GM12872 (cell line): ENCODE measurements around the gene PLD4.

Experiments used
- TF ChIP-seq, protein P1 (sequence below): IDR thresholded peaks from 3 replicates; pipeline ENCODE4 v1.5.1; 2011; ENCODE audit warnings: low read depth, mild to moderate bottlenecking, low read length, moderate library complexity; ENCODE audit not compliant: insufficient read depth

The PLD4 gene, protein sequence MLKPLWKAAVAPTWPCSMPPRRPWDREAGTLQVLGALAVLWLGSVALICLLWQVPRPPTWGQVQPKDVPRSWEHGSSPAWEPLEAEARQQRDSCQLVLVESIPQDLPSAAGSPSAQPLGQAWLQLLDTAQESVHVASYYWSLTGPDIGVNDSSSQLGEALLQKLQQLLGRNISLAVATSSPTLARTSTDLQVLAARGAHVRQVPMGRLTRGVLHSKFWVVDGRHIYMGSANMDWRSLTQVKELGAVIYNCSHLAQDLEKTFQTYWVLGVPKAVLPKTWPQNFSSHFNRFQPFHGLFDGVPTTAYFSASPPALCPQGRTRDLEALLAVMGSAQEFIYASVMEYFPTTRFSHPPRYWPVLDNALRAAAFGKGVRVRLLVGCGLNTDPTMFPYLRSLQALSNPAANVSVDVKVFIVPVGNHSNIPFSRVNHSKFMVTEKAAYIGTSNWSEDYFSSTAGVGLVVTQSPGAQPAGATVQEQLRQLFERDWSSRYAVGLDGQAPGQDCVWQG

DNA sequence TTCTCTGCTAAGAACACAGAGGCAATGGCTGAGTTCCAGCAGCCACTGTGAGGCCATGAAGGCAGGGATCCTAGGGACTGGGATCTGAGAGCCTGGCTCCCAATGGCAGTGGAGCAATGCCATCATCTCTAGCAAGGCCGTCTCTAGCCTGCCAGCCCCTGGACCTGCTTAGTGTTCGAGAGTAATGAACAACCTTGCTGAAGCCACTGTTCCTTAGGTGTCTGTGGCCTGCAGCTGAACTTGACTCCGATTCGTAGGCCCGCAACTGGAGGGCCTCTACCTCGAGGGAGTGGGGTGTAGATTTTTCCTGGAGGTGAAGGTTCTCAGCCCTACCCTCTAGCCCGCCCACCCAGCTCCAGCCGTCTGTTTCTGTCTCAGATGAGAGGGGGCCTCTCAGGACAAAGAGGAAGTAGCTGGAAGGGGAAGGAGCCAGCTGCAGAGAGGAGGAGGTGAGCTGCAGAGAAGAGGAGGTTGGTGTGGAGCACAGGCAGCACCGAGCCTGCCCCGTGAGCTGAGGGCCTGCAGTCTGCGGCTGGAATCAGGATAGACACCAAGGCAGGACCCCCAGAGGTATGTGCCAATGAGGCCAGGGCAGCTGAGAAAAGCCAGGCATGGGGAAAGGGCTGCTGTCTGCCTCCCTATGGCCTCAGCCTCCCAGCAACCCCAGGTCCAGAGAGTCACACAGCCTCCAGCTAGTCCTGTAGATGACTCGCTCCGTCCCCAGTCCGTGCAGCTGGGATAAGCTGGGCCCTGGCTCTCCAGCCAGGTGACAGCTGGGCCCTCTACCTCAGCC, at the start of gene PLD4:
Gene PLD4 (plus strand): TSS at position 459 of the 793 bp plus-strand sequence. CDS start 2,262 bp downstream, outside the sequence.
- TF ChIP-seq, protein P1, sequence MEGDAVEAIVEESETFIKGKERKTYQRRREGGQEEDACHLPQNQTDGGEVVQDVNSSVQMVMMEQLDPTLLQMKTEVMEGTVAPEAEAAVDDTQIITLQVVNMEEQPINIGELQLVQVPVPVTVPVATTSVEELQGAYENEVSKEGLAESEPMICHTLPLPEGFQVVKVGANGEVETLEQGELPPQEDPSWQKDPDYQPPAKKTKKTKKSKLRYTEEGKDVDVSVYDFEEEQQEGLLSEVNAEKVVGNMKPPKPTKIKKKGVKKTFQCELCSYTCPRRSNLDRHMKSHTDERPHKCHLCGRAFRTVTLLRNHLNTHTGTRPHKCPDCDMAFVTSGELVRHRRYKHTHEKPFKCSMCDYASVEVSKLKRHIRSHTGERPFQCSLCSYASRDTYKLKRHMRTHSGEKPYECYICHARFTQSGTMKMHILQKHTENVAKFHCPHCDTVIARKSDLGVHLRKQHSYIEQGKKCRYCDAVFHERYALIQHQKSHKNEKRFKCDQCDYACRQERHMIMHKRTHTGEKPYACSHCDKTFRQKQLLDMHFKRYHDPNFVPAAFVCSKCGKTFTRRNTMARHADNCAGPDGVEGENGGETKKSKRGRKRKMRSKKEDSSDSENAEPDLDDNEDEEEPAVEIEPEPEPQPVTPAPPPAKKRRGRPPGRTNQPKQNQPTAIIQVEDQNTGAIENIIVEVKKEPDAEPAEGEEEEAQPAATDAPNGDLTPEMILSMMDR = no peak

DNA sequence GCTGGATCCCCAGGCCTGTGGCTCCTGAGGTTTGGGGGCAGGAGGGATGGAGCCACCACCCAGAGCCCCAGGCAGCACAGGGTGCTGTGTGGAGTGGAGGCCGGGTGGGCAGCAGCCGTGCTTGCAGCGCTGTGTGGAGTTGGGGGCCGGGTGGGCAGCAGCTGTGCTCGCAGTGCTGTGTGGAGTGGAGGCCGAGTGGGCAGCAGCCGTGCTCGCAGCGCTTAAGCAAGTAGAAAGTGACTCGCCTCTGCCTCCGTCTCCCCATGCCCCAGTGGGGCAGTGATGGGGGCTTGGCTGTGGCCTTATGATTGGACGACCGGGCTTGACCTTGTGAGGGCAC, 49.3 kb upstream of the PLD4 start:
- TF ChIP-seq, protein P1 = no peak

DNA sequence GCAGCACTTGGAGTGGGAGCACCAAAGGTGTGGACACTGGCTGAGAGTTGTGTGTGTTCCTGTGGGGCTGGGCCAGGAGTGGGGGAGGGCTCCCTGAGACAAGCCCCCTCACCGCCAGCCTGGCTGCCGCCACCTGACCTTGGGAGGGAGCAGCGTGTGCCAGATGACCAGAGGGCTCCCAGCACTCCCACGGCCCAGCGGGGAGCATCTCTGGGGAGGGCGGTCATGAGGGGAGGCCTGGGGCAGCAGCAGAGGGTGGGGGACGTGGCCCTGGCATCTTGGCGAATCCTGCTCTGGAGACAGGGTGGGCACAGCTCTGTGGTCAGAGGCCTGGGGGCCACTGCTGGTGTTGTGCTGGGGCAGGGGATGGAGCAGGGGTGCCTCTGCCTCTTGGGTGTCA, 48.9 kb upstream of the PLD4 start:
- TF ChIP-seq, protein P1 = no peak

DNA sequence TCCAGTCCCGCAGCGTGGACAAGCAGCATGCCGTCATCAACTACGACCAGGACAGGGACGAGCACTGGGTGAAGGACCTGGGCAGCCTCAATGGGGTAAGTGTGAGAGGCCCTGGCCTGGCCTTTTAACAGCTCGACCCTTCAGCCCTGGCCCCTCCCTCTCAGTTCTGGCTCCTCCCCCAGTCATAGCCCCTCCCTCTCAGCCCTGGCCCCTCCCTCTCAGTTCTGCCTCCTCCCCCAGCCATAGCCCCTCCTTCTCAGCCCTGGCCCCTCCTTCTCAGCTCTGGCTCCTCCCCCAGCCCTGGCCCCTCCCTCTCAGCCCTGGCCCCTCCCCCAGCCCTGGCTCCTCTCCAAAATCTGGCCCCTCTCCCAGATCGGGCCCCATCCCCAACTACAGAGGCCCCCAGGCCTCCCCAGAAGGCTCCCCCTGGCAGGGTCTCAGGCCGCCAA, 48.4 kb upstream of the PLD4 start:
- TF ChIP-seq, protein P1 = no peak

DNA sequence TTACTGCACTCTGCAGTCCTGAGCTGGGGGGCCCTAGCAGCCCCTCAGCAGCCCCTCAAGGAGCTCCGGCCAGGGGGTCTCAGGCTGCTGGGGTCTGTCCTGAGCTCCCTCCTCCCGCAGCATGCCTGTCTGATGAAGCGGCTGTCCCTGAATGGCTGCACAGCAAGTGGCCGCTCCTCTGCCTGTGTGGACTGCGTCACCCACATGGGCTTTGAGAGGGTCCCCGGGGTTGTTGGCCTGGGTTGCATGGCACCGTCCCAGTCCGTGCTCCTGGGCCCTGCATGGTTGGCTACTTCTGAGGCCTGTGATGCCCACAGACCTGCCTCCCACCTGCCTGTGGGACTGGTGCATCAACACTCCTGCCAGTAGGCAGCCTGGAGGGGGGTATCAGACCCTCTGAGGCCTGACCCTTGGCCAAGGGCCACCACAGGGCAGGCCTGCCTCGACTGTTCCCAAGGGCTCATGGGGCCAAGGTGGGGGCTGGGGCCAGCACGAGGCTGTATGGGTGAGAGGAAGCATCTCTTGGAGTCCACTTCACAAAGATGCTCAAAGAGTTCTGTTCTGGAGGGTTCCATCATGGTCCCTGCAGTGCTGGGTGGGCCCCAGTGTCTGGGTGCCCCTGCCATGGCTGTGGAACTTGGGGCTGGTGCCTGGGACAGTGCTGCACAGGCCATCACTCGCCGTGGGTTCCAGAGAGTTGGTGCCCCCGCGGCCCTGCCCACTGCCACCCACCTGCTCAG, 47.4 kb upstream of the PLD4 start:
- TF ChIP-seq, protein P1 = no peak

DNA sequence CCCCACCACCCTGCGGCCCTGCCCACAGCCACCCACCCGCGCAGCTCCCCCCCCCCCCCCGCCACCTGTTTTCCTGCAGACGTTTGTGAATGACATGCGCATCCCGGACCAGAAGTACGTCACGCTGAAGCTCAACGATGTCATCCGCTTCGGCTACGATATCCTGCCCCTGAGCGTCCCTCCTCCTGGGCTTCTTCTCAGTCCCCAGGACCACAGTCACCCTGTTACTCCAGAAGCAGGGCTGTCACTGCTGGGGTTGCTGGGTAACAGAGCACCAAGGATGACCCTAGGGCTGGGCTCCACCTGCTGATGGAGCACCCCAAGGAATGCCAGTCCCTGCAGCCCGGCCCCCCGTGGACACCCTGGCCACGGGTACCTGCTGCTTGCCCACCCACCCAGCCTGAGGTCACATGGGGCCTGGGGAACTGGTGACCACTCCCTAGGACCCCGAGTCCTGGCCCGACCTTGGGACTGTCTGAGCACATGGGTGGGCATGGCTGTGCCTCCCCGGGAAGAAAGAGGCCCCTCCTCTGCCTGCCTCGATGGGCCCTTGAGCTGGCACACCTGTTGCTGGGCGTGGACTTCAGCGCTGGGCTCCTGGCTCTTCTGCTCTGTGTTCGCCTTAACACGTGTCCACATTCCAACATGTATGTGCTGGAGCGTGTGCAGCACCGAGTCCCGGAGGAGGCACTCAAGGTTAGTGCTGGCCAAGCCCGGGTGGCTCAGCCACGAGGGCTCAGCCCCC, 46.7 kb upstream of the PLD4 start:
- TF ChIP-seq, protein P1 = no peak
